ENCODE results near the gene DCTN2.

GRCh38 chr12:57528176-57528575, 18.8 kb downstream of the DCTN2 start:
- TF ChIP-seq CTCF (IDR thresholded peaks at IDR 0.05; ENCODE audit: insufficient read depth, low read depth, low read length) (no peak), EZH2 (IDR thresholded peaks at IDR 0.05; ENCODE audit: insufficient read depth, low read length) (no peak)

Data from astrocyte (in vitro differentiated cells and primary cell).